GM18508 (cell line): ENCODE results near the gene OR8B3.
"Not testable (repeated sequence)": the region's sequence is repeated elsewhere in the genome, so short reads cannot be mapped to it uniquely, and the experiment has no call there.

ENCODE experiments used
- ATAC-seq: cut with Tn5 transposase; IDR thresholded peaks from one replicate; pipeline ENCODE4 v1.9.1; 2021; ENCODE audit warnings: moderate number of reproducible peaks; ENCODE audit not compliant: insufficient read depth, unreplicated experiment

The OR8B3 gene

GRCh38 chr11:124398924-124399323, at the start of gene OR8B3:
Gene OR8B3, minus strand, starts transcription at chr11:124399024. Its CDS starts 1,673 bp downstream, at chr11:124397351.
- no peak for ATAC-seq

DNA sequence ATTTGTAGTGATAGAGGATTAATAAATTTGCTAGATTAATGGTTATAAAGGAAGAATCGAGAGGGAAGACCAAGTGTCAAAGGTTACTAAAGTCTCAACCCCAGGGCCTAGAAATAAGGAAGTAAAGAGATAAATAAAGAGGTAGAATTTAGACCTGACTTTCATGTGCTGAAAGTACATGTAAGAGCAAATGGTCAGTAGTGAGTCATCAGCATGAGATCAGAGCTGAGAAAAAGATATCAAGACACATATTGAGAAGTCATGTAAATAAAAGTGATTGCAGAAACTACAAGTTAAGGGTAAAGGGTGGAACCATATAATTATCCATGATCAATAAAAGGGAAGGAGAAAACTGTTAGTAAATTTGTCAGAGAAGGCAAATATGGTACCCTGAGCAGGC, 48.1 kb upstream of the OR8B3 start:
- ATAC-seq: no peak

GRCh38 chr11:124445646-124446150, 46.9 kb upstream of the OR8B3 start, which contains the start of gene OR8B8:
Gene OR8B8, minus strand, starts transcription at chr11:124445696. Its CDS starts 4,611 bp downstream, at chr11:124441085.
- ATAC-seq: no peak

DNA sequence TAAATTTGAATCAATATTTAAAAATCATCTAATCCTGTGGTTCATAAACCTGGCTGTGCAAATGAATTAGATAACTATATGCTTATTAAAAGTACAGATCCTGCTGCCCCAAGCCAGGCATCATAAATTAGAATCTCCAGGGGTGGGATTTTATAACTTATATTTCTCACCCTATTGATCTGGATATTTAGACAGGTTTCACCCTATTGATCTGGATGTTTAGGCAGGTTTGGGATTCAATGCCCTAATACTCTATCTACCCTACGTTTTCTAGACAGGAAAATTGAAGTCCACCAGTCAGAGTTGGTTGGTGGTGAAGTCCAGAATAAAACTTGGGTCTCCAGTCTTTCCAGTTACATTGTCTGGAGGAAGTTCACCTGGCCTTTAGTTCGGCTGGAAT, 44.0 kb upstream of the OR8B3 start:
- no peak for ATAC-seq

DNA sequence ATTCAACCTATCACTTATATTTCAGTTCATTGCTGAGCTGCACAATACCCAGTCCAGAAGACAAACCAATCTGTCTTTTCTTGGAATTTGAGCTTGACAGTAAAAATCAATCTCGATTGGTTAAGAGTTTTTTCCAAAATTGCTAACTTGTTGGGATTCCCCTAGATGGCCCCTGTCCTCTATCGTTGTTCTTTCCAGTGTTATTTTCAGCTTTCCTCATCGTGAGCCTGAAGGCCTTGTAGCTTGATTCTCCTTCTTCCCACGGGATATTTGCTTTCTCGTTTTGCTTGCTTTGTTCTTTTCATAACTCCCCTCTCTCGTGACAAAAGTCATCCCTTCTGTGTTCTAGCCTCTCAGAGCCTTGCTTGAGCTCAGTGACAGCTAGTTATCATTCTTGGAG, 43.6 kb upstream of the OR8B3 start:
- ATAC-seq: no peak

GRCh38 chr11:124441519-124441918, 42.7 kb upstream of the OR8B3 start:
- no peak for ATAC-seq

DNA sequence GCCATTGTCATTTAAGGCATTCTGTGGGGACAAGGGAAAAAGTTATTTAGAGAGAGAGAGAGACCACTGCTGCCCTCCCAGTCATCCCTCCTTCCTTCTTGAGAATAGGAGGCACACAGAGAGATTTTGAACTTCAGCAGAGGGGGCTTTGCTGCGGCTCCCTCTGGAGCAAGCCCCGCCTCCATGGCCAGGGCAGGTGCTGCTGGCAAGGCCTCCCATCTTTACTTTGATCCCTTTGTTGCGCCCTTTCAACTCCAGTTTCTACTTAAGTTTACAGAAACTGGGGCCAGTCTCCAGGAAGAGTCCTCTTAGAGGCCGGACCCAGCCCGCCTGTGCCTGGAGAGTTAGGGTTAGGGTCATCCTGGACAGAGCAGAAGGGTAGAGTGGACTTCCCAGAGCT, 42.3 kb upstream of the OR8B3 start:
- no peak for ATAC-seq

DNA sequence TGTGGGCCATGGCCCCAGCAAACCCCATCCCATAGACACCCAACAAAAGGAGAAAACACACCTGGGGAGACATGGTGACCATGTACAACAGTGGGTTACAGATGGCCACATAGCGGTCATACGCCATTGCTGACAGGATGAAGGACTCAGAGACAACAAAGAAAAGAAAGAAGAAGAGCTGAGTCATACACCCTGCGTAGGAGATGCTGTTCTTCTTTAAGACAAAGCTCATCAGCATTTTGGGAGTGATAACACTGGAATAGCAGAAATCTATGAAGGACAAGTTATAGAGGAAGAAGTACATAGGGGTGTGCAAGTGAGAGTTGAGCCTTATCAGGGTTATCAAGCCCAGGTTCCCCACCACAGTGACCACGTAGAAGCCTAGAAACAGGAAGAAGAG, 41.8 kb upstream of the OR8B3 start:
- no peak for ATAC-seq

- ATAC-seq: no peak
Measured at GRCh38 chr11:124434699-124435098, 35.9 kb upstream of the OR8B3 start.

DNA sequence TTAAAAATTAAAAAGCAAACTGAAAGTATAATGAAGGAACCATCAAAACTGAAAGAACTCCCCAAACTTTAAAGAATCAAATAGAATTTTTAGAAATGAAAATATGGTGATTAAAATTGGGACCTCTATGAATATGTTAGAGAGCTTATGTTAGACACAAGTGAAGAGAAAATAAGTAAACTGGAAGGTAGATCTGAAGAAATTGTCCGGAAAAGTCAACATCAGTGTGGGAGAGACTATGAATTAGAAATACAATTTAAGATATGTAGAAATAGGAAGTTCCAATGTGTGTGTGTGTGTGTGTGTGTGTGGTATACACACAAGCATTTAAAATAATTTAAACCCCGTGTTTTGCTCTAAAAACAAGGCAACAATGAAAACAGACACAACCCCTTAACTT, 30.8 kb upstream of the OR8B3 start:
- ATAC-seq: no peak

DNA sequence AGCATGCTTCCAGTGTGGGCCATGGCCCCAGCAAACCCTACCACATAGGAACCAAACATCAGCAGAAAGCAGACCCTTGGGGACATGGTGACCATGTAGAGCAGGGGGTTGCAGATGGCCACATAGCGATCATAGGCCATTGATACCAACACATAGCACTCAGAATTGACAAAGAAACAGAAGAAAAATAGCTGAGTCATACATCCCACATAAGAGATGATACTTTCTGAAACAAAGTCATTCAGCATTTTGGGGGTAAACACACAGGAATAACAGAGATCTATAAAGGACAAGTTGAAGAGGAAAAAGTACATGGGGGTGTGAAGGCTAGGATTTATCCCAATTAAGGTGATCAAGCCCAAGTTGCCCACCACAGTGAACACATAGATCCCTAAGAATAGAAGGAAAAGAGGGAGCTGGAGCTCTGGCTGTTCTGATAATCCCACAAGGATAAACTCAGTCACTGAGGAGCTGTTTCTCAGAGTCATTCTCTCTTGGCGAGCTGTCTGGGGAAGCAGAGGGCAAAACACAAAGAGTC, 25.6 kb upstream of the OR8B3 start, which contains the start of gene OR8B4:
TSS of gene OR8B4 (minus strand) at position 488 of the 538 bp plus-strand sequence. CDS start at position 488, 0 bp downstream.
- ATAC-seq: no peak

DNA sequence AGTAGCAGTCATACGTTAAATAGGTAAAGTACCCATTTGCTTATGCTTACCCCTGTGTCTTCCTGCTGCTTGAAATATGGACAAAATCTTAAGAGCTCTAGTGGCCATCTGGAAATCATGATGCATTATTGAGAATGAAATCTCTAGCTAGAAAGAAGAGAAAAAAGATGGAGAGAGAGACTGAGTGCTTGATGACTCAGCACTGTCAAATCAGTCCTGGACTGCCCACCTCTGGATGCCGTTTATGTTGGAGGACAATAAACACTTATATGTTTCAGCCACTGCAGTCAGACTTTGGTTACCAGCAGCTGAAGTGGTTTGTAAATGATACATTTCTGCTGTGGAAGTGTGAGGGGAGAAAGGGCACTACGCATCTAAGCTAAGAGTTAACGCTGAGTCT, 22.2 kb upstream of the OR8B3 start:
- no peak for ATAC-seq

DNA sequence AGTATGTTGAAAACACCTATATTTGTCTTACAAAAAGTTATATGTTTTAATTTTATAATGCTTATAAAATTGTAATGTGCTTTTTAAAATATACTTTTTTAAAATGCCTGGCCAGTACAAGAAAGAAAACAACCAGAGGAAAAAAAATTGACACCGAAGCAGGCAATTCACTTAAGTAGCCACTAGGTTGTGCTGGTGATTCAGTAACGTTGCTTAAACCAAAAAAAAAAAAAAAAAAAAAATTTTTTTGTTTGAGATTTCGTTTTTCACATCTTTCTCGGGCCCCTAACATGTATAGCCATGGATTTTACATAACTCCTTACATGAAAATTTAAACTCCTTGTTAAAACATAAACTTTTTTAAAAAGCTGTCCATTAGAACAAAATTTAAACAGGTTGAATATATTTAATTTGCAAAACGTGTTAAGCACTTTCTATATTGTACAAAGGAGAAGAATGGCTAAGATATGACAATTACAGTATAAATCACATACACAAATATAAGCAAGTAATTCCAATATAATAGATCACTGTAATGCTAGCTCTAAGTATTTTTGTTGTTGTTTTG, 16.6 kb upstream of the OR8B3 start:
- no peak for ATAC-seq

DNA sequence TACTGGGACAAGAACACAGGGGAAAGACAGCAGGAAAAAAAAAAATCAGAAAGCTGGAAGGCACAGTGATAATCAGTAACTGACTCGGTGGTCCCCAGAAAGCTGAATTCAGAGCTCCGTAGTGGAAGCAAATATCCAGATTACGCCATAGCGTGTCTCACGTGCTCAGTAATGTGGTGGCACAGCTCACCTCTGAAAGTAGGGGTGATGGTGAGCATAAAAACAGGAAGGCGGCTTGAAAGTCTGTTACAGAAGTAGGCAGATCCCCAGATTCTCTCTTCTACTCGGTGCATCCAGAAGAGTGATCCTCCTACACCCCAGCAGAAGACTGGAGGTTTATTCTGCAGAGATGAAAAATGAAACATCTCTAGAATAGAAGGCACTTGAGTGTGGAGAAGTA, 11.1 kb upstream of the OR8B3 start:
- ATAC-seq: no peak

GRCh38 chr11:124405581-124405980, 6.8 kb upstream of the OR8B3 start:
- ATAC-seq: no peak

DNA sequence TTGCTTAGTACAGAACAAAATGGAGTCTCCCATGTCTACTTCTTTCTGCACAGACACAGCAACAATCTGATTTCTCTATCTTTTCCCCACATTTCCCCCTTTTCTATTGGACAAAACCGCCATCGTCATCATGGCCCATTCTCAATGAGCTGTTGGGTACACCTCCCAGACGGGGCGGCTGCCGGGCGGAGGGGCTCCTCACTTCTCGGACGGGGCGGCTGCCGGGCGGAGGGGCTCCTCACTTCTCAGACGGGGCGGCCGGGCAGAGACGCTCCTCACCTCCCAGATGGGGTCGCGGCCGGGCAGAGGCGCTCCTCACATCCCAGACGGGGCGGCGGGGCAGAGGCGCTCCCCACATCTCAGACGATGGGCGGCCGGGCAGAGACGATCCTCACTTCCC, 4.4 kb upstream of the OR8B3 start:
- ATAC-seq: not testable (repeated sequence)

DNA sequence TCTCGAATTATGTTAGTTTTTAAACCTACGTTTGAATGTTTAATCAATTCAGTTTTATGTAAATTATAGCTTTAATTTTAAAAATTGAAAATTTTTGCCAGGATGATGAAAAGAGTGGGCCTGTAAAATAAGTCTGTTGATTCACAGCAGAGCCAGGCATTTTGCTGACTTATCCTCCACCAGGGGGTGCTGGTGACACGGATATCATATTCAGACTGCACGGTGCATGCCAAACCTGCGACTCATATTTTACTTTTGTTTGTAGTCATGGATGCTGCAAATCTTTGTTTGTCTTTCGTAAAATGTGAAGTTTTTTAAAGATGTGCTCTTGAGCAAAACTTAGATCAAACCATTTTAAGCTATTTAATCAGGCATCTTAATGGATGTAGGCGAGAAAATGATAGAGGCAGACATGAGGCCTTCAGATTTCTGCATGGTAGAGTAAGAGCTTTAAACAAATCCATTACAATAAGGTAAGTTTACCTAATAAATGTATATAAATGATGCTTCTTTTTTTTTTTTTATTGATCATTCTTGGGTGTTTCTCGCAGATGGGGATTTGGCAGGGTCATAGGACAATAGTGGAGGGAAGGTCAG, 3.6 kb upstream of the OR8B3 start:
- ATAC-seq: no peak

DNA sequence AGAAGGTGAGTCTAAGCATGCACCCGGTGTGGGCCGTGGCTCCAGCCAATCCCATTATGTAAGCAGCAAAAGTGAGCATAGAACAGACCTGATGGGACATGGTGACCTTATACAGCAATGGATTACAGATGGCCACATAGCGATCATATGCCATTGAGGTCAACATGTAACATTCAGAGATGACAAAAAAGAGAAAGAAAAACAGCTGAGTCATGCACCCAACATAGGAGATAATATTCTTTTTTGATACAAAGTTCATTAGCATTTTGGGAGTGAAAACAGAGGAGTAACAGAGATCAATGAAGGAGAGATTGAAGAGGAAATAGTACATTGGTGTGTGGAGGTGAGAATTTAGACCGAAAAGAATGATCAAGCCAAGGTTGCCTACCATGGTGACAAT, 2.0 kb downstream of the OR8B3 start:
- not testable (repeated sequence) for ATAC-seq

DNA sequence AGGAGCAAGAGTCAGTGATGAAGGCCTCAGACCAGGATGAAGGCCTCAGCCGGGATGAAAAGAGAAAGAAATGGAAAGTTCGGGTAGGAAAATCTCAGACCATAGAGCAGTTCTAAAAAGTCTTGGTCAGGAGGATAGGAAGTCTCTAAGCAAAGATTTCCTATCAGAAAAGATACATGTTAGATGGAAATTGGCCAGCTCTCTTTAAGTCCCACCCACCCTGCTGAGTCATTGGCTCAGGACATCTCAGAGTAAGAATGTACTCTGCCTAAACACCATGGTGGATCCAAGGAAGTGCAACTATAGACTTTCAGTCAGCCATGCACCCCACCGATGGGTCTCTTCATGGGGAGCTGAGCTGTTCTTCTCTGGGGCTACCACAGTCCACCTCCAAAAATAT, 4.4 kb downstream of the OR8B3 start:
- no peak for ATAC-seq

GRCh38 chr11:124384399-124384798, 14.4 kb downstream of the OR8B3 start, which contains the start of gene OR8B2:
Gene OR8B2, minus strand, starts transcription at chr11:124384499. Its CDS starts 1,156 bp downstream, at chr11:124383343.
- ATAC-seq: no peak

DNA sequence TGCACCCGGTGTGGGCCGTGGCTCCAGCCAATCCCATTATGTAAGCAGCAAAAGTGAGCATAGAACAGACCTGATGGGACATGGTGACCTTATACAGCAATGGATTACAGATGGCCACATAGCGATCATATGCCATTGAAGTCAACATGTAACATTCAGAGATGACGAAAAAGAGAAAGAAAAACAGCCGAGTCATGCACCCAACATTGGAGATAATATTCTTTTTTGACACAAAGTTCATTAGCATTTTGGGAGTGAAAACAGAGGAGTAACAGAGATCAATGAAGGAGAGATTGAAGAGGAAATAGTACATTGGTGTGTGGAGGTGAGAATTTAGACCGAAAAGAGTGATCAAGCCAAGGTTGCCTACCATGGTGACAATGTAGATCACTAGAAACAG, 16.0 kb downstream of the OR8B3 start:
- not testable (repeated sequence) for ATAC-seq

DNA sequence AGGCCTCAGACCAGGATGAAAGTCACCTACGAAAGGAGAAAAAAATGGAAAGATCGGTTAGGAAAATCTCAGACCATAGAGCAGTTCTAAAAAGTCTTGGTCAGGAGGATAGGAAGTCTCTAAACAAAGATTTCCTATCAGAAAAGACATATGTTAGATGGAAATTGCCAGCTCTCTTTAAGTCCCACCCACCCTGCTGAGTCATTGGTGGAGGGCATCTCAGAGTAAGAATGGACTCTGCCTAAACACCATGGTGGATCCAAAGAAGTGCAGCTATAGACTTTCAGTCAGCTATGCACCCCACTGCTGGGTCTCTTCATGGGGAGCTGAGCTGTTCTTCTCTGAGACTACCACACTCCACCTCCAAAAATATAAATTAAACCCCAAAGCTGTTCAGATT, 18.2 kb downstream of the OR8B3 start:
- ATAC-seq: no peak
